Measurements from ENCODE around the gene KRT40.

The KRT40 gene

DNA sequence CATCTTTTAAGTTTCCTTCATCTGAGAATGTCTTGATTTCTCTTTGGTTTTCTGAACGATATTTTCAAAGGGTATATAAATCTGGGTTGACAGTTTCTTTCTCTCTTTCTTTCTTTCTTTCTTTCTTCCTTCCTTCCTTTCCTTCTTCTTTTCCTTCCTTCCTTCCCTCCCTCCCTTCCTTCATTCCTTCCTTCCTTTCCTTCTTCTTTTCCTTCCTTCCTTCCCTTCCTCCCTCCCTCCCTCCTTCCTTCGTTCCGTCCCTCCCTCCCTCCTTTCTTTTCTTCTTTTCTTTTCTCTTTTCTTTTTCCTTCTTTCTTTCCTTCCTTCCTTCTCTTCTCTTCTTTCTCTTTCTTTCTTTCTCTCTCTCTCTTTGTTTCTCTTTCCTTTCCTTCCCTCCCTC, 9.8 kb downstream of the KRT40 start:
- H3K4me3 ChIP-seq (ENCODE audit: low read depth, low read length), result no peak overlapping the region
- H3K9ac ChIP-seq (ENCODE audit: low read length), result no peak overlapping the region
- no peaks in the 10 kb centered on the region for H3K36me3 ChIP-seq (ENCODE audit: control insufficient read depth, insufficient read depth, low read length)
- no peaks in the 10 kb centered on the region for H3K27me3 ChIP-seq (ENCODE audit: control insufficient read depth, insufficient read depth, low read length)
- H3K9me3 ChIP-seq (ENCODE audit: control insufficient read depth, insufficient read depth, low read depth, low read length), result peaks cover 3% of the 10 kb centered on the region; the same call in 1 of the 2 replicates
- no peak overlapping the region for H3K27ac ChIP-seq (ENCODE audit: low read depth, low read length)
- no peaks in the 10 kb centered on the region for H3K4me1 ChIP-seq (ENCODE audit: control insufficient read depth, insufficient read depth, low read length)

DNA sequence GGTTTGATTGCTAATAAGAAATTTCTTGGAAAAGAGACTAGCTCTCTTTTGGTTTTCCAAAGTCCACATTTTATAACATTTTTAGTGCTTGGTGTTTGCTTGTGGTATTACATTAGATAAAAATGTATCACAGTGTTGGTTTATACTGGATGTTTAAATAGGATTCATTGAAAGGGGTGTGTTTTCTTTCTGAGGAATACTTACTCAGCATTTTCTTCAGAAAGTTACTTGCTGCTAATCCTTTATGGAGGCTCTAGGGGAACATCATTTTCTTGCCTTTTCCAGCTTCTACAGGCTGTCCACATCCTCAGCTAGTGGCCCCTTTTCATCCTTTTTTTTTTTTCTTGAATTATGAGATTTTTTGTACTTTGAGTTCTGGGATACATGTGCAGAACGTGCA, 16.5 kb downstream of the KRT40 start:
- Histone ChIP-seq H3K9ac (ENCODE audit: low read length) (no peak overlapping the region), H3K36me3 (ENCODE audit: control insufficient read depth, insufficient read depth, low read length) (no peaks in the 10 kb centered on the region), H3K4me3 (ENCODE audit: low read depth, low read length) (no peak overlapping the region), H3K4me1 (ENCODE audit: control insufficient read depth, insufficient read depth, low read length) (no peaks in the 10 kb centered on the region), H3K27ac (ENCODE audit: low read depth, low read length) (no peak overlapping the region), H3K9me3 (ENCODE audit: control insufficient read depth, insufficient read depth, low read depth, low read length) (peaks cover 3% of the 10 kb centered on the region; the same call in 1 of the 2 replicates), H3K27me3 (ENCODE audit: control insufficient read depth, insufficient read depth, low read length) (no peaks in the 10 kb centered on the region; the same call in 1 of the 2 replicates)

GRCh38 chr17:40966848-40967247, 17.3 kb downstream of the KRT40 start, which contains the start of gene KRT39:
Gene KRT39 (minus strand): TSS chr17:40966948. CDS start chr17:40966856, 92 bp downstream.
- Histone ChIP-seq H3K4me1 (ENCODE audit: control insufficient read depth, insufficient read depth, low read length) (no peaks in the 10 kb centered on the region), H3K9ac (ENCODE audit: low read length) (no peak within 1 kb of the TSS), H3K36me3 (ENCODE audit: control insufficient read depth, insufficient read depth, low read length) (no peaks in the 10 kb centered on the region), H3K9me3 (ENCODE audit: control insufficient read depth, insufficient read depth, low read depth, low read length) (peaks cover 3% of the 10 kb centered on the region; the same call in 1 of the 2 replicates), H3K27ac (ENCODE audit: low read depth, low read length) (no peak within 1 kb of the TSS), H3K27me3 (ENCODE audit: control insufficient read depth, insufficient read depth, low read length) (no peaks in the 10 kb centered on the region; the same call in 1 of the 2 replicates), H3K4me3 (ENCODE audit: low read depth, low read length) (no peak within 1 kb of the TSS)

DNA sequence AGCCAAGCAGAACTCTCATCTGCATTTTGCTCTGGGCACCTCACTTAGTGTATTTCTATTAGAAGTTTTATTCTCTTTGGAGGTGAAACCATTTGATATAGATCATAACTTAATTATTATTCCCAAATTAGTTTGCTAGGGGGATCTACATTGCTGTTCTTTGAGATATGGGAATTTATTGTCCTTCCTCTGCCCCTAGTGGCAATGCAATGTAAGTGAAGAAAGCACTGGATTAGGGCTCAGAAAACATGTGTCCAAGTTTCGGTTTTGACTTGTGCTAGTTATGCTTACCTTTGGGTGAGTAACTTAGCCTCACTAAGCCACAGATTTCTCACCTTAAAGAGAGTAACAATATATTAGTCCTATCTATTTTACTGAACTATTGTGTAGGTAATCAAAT, 20.3 kb downstream of the KRT40 start:
- Histone ChIP-seq H3K9ac (ENCODE audit: low read length) (no peak overlapping the region), H3K9me3 (ENCODE audit: control insufficient read depth, insufficient read depth, low read depth, low read length) (no peaks in the 10 kb centered on the region), H3K27me3 (ENCODE audit: control insufficient read depth, insufficient read depth, low read length) (no peaks in the 10 kb centered on the region; the same call in 1 of the 2 replicates), H3K36me3 (ENCODE audit: control insufficient read depth, insufficient read depth, low read length) (no peaks in the 10 kb centered on the region), H3K4me3 (ENCODE audit: low read depth, low read length) (no peak overlapping the region), H3K4me1 (ENCODE audit: control insufficient read depth, insufficient read depth, low read length) (no peaks in the 10 kb centered on the region), H3K27ac (ENCODE audit: low read depth, low read length) (no peak overlapping the region)

GRCh38 chr17:40962059-40962561, 22.0 kb downstream of the KRT40 start:
- Histone ChIP-seq H3K36me3 (ENCODE audit: control insufficient read depth, insufficient read depth, low read length) (no peaks in the 10 kb centered on the region), H3K9me3 (ENCODE audit: control insufficient read depth, insufficient read depth, low read depth, low read length) (no peaks in the 10 kb centered on the region), H3K27me3 (ENCODE audit: control insufficient read depth, insufficient read depth, low read length) (no peaks in the 10 kb centered on the region; the same call in 1 of the 2 replicates), H3K9ac (ENCODE audit: low read length) (no peak overlapping the region), H3K4me3 (ENCODE audit: low read depth, low read length) (no peak overlapping the region), H3K4me1 (ENCODE audit: control insufficient read depth, insufficient read depth, low read length) (peaks cover 14% of the 10 kb centered on the region), H3K27ac (ENCODE audit: low read depth, low read length) (no peak overlapping the region)

GRCh38 chr17:40961591-40961990, 22.5 kb downstream of the KRT40 start:
- Histone ChIP-seq H3K27ac (ENCODE audit: low read depth, low read length) (no peak overlapping the region), H3K9me3 (ENCODE audit: control insufficient read depth, insufficient read depth, low read depth, low read length) (no peaks in the 10 kb centered on the region)

DNA sequence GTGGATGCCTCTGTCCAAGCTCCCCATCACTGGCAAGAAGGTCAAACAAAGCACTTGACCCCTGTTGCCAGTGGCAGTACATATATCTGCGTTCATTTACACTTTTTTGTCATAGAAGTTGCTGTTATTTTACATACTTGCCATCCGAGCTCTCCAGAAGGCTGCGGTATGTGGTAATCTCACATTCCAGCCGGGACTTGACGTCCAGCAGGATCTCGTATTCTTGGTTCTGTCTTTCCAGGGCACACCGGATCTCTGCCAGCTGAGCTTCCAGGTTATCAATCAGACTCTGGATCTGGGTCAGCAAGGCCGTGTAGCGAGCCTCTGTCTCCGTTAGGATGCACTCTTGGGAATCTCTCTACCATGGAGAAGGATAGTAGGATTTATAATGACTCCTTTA, 24.0 kb downstream of the KRT40 start:
- Histone ChIP-seq H3K9me3 (ENCODE audit: control insufficient read depth, insufficient read depth, low read depth, low read length) (no peaks in the 10 kb centered on the region), H3K27me3 (ENCODE audit: control insufficient read depth, insufficient read depth, low read length) (no peaks in the 10 kb centered on the region), H3K4me1 (ENCODE audit: control insufficient read depth, insufficient read depth, low read length) (peaks cover 18% of the 10 kb centered on the region), H3K9ac (ENCODE audit: low read length) (no peak overlapping the region), H3K27ac (ENCODE audit: low read depth, low read length) (no peak overlapping the region), H3K36me3 (ENCODE audit: control insufficient read depth, insufficient read depth, low read length) (no peaks in the 10 kb centered on the region), H3K4me3 (ENCODE audit: low read depth, low read length) (no peak overlapping the region)

More at GRCh38 chr17:40961591-40961990, 22.5 kb downstream of the KRT40 start:
- Histone ChIP-seq H3K36me3 (ENCODE audit: control insufficient read depth, insufficient read depth, low read length) (no peaks in the 10 kb centered on the region), H3K27me3 (ENCODE audit: control insufficient read depth, insufficient read depth, low read length) (no peaks in the 10 kb centered on the region), H3K4me3 (ENCODE audit: low read depth, low read length) (no peak overlapping the region), H3K4me1 (ENCODE audit: control insufficient read depth, insufficient read depth, low read length) (peaks cover 18% of the 10 kb centered on the region), H3K9ac (ENCODE audit: low read length) (no peak overlapping the region)

- Histone ChIP-seq H3K4me3 (ENCODE audit: low read depth, low read length) (no peak overlapping the region), H3K36me3 (ENCODE audit: control insufficient read depth, insufficient read depth, low read length) (no peaks in the 10 kb centered on the region), H3K27ac (ENCODE audit: low read depth, low read length) (no peak overlapping the region), H3K9me3 (ENCODE audit: control insufficient read depth, insufficient read depth, low read depth, low read length) (no peaks in the 10 kb centered on the region), H3K4me1 (ENCODE audit: control insufficient read depth, insufficient read depth, low read length) (peaks cover 18% of the 10 kb centered on the region), H3K27me3 (ENCODE audit: control insufficient read depth, insufficient read depth, low read length) (no peaks in the 10 kb centered on the region), H3K9ac (ENCODE audit: low read length) (no peak overlapping the region)
Observed at GRCh38 chr17:40958086-40958953, 25.8 kb downstream of the KRT40 start.

DNA sequence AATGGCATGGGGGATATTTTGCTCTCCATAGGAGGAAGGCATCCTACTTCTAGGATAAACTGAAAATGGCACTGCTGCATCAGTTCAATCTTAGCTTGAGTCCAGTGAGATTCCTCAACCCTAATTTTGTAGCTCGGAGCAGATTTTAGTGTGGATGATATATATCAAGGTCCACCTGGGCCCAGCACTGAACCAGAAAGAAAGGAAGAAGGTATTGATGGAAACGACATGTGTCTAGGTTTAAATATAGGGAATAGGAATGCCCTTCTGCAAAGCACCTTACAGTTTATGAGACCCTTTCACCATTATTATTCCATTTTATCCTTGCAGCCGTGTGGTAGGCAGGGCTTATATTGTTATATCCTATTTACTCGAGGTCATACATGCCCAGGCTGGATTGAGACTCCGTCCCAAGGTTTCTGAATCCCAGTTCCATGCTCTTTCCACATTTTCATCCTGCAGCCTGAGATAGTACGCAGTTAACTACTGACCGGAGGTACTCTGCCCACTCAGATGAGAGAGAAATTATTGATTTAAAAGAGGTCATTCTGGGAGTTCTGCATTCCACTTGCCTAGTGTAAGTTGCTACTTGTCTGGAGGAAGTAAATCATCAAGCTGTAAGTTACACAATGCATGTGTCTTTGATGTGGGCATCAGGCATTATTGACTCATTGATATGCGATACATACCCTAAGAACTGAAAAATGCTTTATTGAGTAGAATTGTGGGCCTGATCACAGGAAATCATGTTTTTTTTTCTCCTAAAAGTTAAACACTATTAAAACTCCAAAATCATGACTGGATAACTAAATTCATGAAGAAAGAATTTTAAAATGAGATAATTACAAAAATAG, 27.5 kb downstream of the KRT40 start:
- no peak overlapping the region for H3K9ac ChIP-seq (ENCODE audit: low read length)
- H3K4me1 ChIP-seq (ENCODE audit: control insufficient read depth, insufficient read depth, low read length), result peaks cover 18% of the 10 kb centered on the region
- no peaks in the 10 kb centered on the region for H3K9me3 ChIP-seq (ENCODE audit: control insufficient read depth, insufficient read depth, low read depth, low read length)
- H3K4me3 ChIP-seq (ENCODE audit: low read depth, low read length), result no peak overlapping the region
- H3K27ac ChIP-seq (ENCODE audit: low read depth, low read length), result no peak overlapping the region
- H3K36me3 ChIP-seq (ENCODE audit: control insufficient read depth, insufficient read depth, low read length), result no peaks in the 10 kb centered on the region
- no peaks in the 10 kb centered on the region for H3K27me3 ChIP-seq (ENCODE audit: control insufficient read depth, insufficient read depth, low read length)

DNA sequence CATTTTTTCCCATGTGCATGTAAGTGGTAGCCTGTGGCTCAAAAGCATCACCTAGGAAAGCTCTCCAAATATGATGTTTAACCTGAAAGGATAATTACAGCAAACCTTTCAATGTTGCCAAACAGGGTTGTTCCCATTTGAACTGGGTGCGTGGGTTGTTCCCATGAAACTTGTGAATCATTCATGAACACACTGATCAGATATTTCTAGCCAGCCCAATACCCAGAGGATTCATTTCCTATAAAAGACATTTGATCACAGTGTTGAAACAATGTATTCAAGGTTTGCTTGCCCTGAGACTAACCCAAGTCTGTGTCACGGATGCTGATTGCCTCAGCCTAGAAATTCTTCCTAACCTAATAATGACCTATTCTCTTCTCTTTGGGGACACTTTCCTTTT, 30.2 kb downstream of the KRT40 start:
- Histone ChIP-seq H3K27ac (ENCODE audit: low read depth, low read length) (no peak overlapping the region), H3K4me1 (ENCODE audit: control insufficient read depth, insufficient read depth, low read length) (peaks cover 18% of the 10 kb centered on the region), H3K9me3 (ENCODE audit: control insufficient read depth, insufficient read depth, low read depth, low read length) (no peaks in the 10 kb centered on the region), H3K4me3 (ENCODE audit: low read depth, low read length) (no peak overlapping the region), H3K36me3 (ENCODE audit: control insufficient read depth, insufficient read depth, low read length) (no peaks in the 10 kb centered on the region), H3K9ac (ENCODE audit: low read length) (no peak overlapping the region), H3K27me3 (ENCODE audit: control insufficient read depth, insufficient read depth, low read length) (no peaks in the 10 kb centered on the region)
